ENCODE measurements around the gene PLD2.

- TF ChIP-seq CTCF (IDR thresholded peaks at IDR 0.05) (no peak), POLR2A (IDR thresholded peaks at IDR 0.05) (no peak)
Observed at GRCh38 chr17:4795168-4795567, 11.8 kb upstream of the PLD2 start.

All from prostate gland (tissue), 2 donors.